Endodermal cell (in vitro differentiated cells): ENCODE results near the gene KASH5. TPM values are rescaled to one million over a fixed set of nuclear protein-coding genes. Genes with fewer than 3 reads are reported as not detected.

ENCODE experiments used
- DNase-seq: peaks from one replicate; pipeline ENCODE4 v3.0.0-alpha.2; 2017
- H3K27ac ChIP-seq: 2 replicates; pipeline ENCODE4 v1.5.1; 2013; ENCODE audit warnings: mild to moderate bottlenecking, low read depth, low read length, moderate library complexity
- H3K27me3 ChIP-seq: 2 replicates; pipeline ENCODE4 v1.6.1; 2013; ENCODE audit warnings: mild to moderate bottlenecking, low read length, moderate library complexity; ENCODE audit not compliant: insufficient read depth, control insufficient read depth, poor library complexity, severe bottlenecking
- H3K36me3 ChIP-seq: 2 replicates; pipeline ENCODE4 v1.7.0; 2013; ENCODE audit warnings: mild to moderate bottlenecking, low read length, moderate library complexity; ENCODE audit not compliant: control insufficient read depth, insufficient read depth
- H3K4me1 ChIP-seq: one replicate; pipeline ENCODE4 v1.7.0; 2013; ENCODE audit warnings: low read length; ENCODE audit not compliant: control insufficient read depth, insufficient read depth
- H3K4me3 ChIP-seq: 2 replicates; pipeline ENCODE4 v1.5.1; 2013; ENCODE audit warnings: mild to moderate bottlenecking, low read length, moderate library complexity
- H3K9ac ChIP-seq: 2 replicates; pipeline ENCODE4 v1.6.1; 2013; ENCODE audit warnings: mild to moderate bottlenecking, low read length, moderate library complexity; ENCODE audit not compliant: poor library complexity, severe bottlenecking; ENCODE audit errors: extremely low read depth
- H3K9me3 ChIP-seq: 2 replicates; pipeline ENCODE4 v1.6.1; 2013; ENCODE audit warnings: mild to moderate bottlenecking, low read length, moderate library complexity; ENCODE audit not compliant: control insufficient read depth
- H3K27ac Mint-ChIP-seq: 2 replicates; pipeline ENCODE4 v1.8.0; 2020; ENCODE audit warnings: mixed read lengths
- H3K27me3 Mint-ChIP-seq: 2 replicates; pipeline ENCODE4 v1.8.0; 2021; ENCODE audit warnings: mild to moderate bottlenecking, mixed read lengths; ENCODE audit not compliant: insufficient read depth
- H3K36me3 Mint-ChIP-seq: 2 replicates; pipeline ENCODE4 v1.8.0; 2020; ENCODE audit warnings: low read depth, mixed read lengths
- H3K4me1 Mint-ChIP-seq: 2 replicates; pipeline ENCODE4 v1.8.0; 2020; ENCODE audit warnings: mixed read lengths
- H3K4me3 Mint-ChIP-seq: 2 replicates; pipeline ENCODE4 v1.8.0; 2020; ENCODE audit warnings: mild to moderate bottlenecking, moderate library complexity, mixed read lengths
- H3K9me3 Mint-ChIP-seq: 2 replicates; pipeline ENCODE4 v1.8.0; 2020; ENCODE audit warnings: mild to moderate bottlenecking, mixed read lengths
- WGBS, 2 experiments: methylation state at CpG; one replicate each; pipeline versions ENCODE4 v1.1.5 to v1.1.7; 2013; ENCODE audit warnings: missing lambda C conversion rate in 2 of 2, mixed read lengths in 1 of 2; ENCODE audit not compliant: insufficient coverage in 1 of 2, insufficient read length in 1 of 2; 5-methylcytosine and 5-hydroxymethylcytosine counted together
- total RNA-seq, 2 donors: library from RNA; stranded (reverse); fragmentation: NEBNext Ultra II Directional in 1 of 2; extraction: Animal tissue kit (Norgen Biotek cat#: 25700) in 1 of 2; gene quantifications; 2 replicates in 1 of 2; 3 replicates in 1 of 2; pipeline ENCODE4 v1.2.1, GENCODE V29; 2021
- TF ChIP-seq, protein P1 (sequence below): fragments of 200-600 bp; sonication (generic); conservative IDR thresholded peaks from 2 replicates; pipeline ENCODE4 v1.5.0; 2021; ENCODE audit warnings: antibody characterized with exemption, mild to moderate bottlenecking

KASH5 gene
- total RNA-seq, 2 donors from 2014 or later, result 0.13 TPM; not detected in 1

- Mint-ChIP-seq H3K4me3 (no peak within 1 kb of the TSS), H3K4me1 (peaks cover 23% of the 10 kb centered on the region), H3K36me3 (no peaks in the 10 kb centered on the region), H3K9me3 (no peaks in the 10 kb centered on the region), H3K27ac (no peak within 1 kb of the TSS), H3K27me3 (peaks cover 99% of the 10 kb centered on the region)
- Histone ChIP-seq H3K4me3 (no peak within 1 kb of the TSS), H3K4me1 (no peaks in the 10 kb centered on the region), H3K9ac (no peak within 1 kb of the TSS), H3K27ac (no peak within 1 kb of the TSS), H3K36me3 (no peaks in the 10 kb centered on the region), H3K27me3 (peaks cover 100% of the 10 kb centered on the region), H3K9me3 (no peaks in the 10 kb centered on the region)
- WGBS, 2 experiments, result 46 to 56% methylated on average over 4 to 7 of the region's 7 CpGs
- DNase-seq, result no peak
- TF ChIP-seq, protein P1, sequence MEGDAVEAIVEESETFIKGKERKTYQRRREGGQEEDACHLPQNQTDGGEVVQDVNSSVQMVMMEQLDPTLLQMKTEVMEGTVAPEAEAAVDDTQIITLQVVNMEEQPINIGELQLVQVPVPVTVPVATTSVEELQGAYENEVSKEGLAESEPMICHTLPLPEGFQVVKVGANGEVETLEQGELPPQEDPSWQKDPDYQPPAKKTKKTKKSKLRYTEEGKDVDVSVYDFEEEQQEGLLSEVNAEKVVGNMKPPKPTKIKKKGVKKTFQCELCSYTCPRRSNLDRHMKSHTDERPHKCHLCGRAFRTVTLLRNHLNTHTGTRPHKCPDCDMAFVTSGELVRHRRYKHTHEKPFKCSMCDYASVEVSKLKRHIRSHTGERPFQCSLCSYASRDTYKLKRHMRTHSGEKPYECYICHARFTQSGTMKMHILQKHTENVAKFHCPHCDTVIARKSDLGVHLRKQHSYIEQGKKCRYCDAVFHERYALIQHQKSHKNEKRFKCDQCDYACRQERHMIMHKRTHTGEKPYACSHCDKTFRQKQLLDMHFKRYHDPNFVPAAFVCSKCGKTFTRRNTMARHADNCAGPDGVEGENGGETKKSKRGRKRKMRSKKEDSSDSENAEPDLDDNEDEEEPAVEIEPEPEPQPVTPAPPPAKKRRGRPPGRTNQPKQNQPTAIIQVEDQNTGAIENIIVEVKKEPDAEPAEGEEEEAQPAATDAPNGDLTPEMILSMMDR, result no peak
These were observed 37.1 kb downstream of the KASH5 start, which contains the start of gene GFY for GRCh38 chr19:49425178-49425577. TSS of gene GFY (plus strand) at chr19:49425388. CDS start at chr19:49426431, 1,043 bp downstream.

DNA sequence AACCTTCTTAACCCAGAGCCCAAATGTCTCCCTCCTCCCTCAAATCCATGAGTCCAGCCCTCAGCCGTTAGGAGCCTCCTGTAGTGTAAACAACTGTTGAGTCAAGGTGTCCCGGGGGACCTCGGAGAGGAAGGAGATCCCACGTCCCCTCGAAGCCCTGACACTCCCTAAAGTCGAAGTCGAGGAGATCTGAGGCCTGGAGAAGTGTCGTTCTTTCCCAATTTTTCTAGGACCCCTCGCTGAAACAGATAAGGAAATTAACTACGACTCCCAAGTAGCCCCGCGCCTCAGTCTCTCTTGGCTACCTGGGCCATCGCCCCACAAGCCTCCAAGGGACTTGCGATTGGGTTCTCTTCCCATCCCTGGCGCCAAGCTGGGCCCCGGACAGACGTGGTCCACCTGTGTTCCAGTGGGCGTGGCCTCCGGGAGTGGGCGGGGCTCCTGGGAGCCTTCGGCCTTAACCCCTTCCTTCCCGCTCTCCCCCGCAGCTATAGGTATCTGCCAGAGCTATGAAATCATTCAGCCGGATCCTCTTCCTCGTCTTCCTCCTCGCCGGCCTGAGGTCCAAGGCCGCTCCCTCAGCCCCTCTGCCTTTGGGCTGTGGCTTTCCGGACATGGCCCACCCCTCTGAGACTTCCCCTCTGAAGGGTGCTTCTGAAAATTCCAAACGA is 38.0 kb downstream of the KASH5 start:
- peaks cover 23% of the 10 kb centered on the region for H3K4me1 Mint-ChIP-seq
- H3K4me3 ChIP-seq, result no peak overlapping the region
- H3K4me3 Mint-ChIP-seq, result no peak overlapping the region
- no peak overlapping the region for H3K27ac ChIP-seq
- no peaks in the 10 kb centered on the region for H3K4me1 ChIP-seq
- H3K9me3 ChIP-seq, result no peaks in the 10 kb centered on the region
- H3K36me3 Mint-ChIP-seq, result no peaks in the 10 kb centered on the region
- peaks cover 100% of the 10 kb centered on the region for H3K27me3 ChIP-seq
- H3K36me3 ChIP-seq, result no peaks in the 10 kb centered on the region
- DNase-seq, result peak; percentile 96
- TF ChIP-seq, protein P1, result no peak
- WGBS, 2 experiments, result 11 to 12% methylated on average over 13 to 30 of the region's 30 CpGs
- peaks cover 99% of the 10 kb centered on the region for H3K27me3 Mint-ChIP-seq
- no peak overlapping the region for H3K9ac ChIP-seq
- no peak overlapping the region for H3K27ac Mint-ChIP-seq
- peaks cover 2% of the 10 kb centered on the region for H3K9me3 Mint-ChIP-seq

GRCh38 chr19:49427339-49427738 is 39.3 kb downstream of the KASH5 start:
- Mint-ChIP-seq H3K27ac (no peak overlapping the region), H3K4me1 (peaks cover 23% of the 10 kb centered on the region), H3K36me3 (peaks cover 4% of the 10 kb centered on the region), H3K9me3 (peaks cover 10% of the 10 kb centered on the region), H3K27me3 (peaks cover 98% of the 10 kb centered on the region), H3K4me3 (no peak overlapping the region)
- no peak overlapping the region for H3K4me3 ChIP-seq
- H3K27ac ChIP-seq, result no peak overlapping the region
- no peaks in the 10 kb centered on the region for H3K4me1 ChIP-seq
- TF ChIP-seq, protein P1, result no peak
- WGBS, 2 experiments, result 77 to 83% methylated on average over 3 to 12 of the region's 12 CpGs
- no peak overlapping the region for H3K9ac ChIP-seq
- no peaks in the 10 kb centered on the region for H3K36me3 ChIP-seq
- H3K9me3 ChIP-seq, result no peaks in the 10 kb centered on the region
- peaks cover 100% of the 10 kb centered on the region for H3K27me3 ChIP-seq
- DNase-seq, result no peak
